Right cardiac atrium (tissue), 5 donors: ENCODE results near the gene C15orf40. TPM values are rescaled to one million over a fixed set of nuclear protein-coding genes. Genes with fewer than 3 reads are reported as not detected.
A peak's percentile ranks its signal among the peaks of the same experiment; 100 is the strongest.
"Not testable (repeated sequence)": the region's sequence is repeated elsewhere in the genome, so short reads cannot be mapped to it uniquely, and the experiment has no call there.

Experiments
- ATAC-seq, 2 donors: fragments of 200-7000 bp; cut with Tn5 transposase; one replicate each; pipeline versions ENCODE4 v1.8.0 to v1.9.1; 2020; ENCODE audit warnings: moderate library complexity in 2 of 2, mild to moderate bottlenecking in 1 of 2
- DNase-seq, 3 donors: peaks; one replicate each; pipeline ENCODE4 v3.0.0-alpha.2; 2020
- H3K27ac ChIP-seq: one replicate; pipeline ENCODE4 v1.5.1; 2013; ENCODE audit warnings: mild to moderate bottlenecking, low read length, control low read depth, moderate library complexity
- H3K27me3 ChIP-seq: one replicate; pipeline ENCODE4 v1.6.1; 2013; ENCODE audit not compliant: control insufficient read depth, insufficient read depth
- H3K4me1 ChIP-seq: one replicate; pipeline ENCODE4 v1.6.1; 2013; ENCODE audit warnings: low read length; ENCODE audit not compliant: control insufficient read depth, insufficient read depth
- H3K4me3 ChIP-seq: one replicate; pipeline ENCODE4 v1.5.1; 2013; ENCODE audit warnings: low read length, control low read depth
- H3K9me3 ChIP-seq: one replicate; pipeline ENCODE4 v1.6.1; 2013; ENCODE audit warnings: low read length; ENCODE audit not compliant: control insufficient read depth
- WGBS: extraction: QIAGEN DNeasy Blood & Tissue Kit; methylation state at CpG from one replicate; pipeline ENCODE4 v1.1.7; 2013; 5-methylcytosine and 5-hydroxymethylcytosine counted together
- intact Hi-C, 4 donors: fragments of 100-400 bp; cut with DNase I; formaldehyde crosslinking; loops; one replicate each; pipeline versions ENCODE4 v1.11.0 to v1.14.0; 2022 to 2023
- polyA plus RNA-seq: library from polyadenylated mRNA; stranded (reverse); fragments of 200-250 nt; gene quantifications from one replicate; pipeline ENCODE4 v1.2.3, GENCODE V29; 2013
- total RNA-seq, 4 donors: library from RNA; stranded (reverse); fragmentation: NEBNext Ultra II Directional; extraction: Animal tissue kit (Norgen Biotek cat#: 25700); gene quantifications; one replicate each; pipeline ENCODE4 v1.2.1, GENCODE V29; 2021
- donor health status: healthy with polysubstance abuse.
- donor health status: DM: no; HTN: yes; CAD: no.
- donor health status: DM: no; HTN: no; CAD: no.
- donor health status: DM: no; HTN: yes; CAD: no; lungs with severe emphysema.
- donor health status: DM: yes; HTN: yes; CAD: no.

The C15orf40 gene
- total and polyA plus RNA-seq, 5 donors = 11.0 to 16.0 (median 12.7) TPM

- intact Hi-C loops = loop anchor here in 1 of 4 donors (10.0 kb wide), 2 partner anchors 46 to 96 kb away; partner anchors contain the start of gene BTBD1
- no peak overlapping the region for H3K27ac ChIP-seq
- WGBS = 89% methylated on average over 2 of the region's 2 CpGs
- H3K27me3 ChIP-seq = no peaks in the 10 kb centered on the region
- no peaks in the 10 kb centered on the region for H3K9me3 ChIP-seq
- ATAC-seq = no peak
- no peak for DNase-seq
- H3K4me1 ChIP-seq = no peaks in the 10 kb centered on the region
- H3K4me3 ChIP-seq = no peak overlapping the region
These were observed 7.0 kb upstream of the C15orf40 start for GRCh38 chr15:83018436-83018835.

- Histone ChIP-seq H3K27ac (no peak overlapping the region), H3K27me3 (no peaks in the 10 kb centered on the region), H3K4me1 (peaks cover 7% of the 10 kb centered on the region), H3K4me3 (no peak overlapping the region), H3K9me3 (no peaks in the 10 kb centered on the region)
- intact Hi-C loops = loop anchor here in 1 of 4 donors (10.0 kb wide), 2 partner anchors 48 to 98 kb away; partner anchors contain the start of gene BTBD1
- DNase-seq (no peak), ATAC-seq (no peak)
- 81% methylated on average over 5 of the region's 5 CpGs for WGBS
These were observed 5.5 kb upstream of the C15orf40 start for GRCh38 chr15:83016906-83017305.

GRCh38 chr15:83015361-83015760 lies 3.9 kb upstream of the C15orf40 start:
- intact Hi-C loops = loop anchor here in 1 of 4 donors (10.0 kb wide), 2 partner anchors 49 to 99 kb away; partner anchors contain the start of gene BTBD1
- Histone ChIP-seq H3K4me3 (no peak overlapping the region), H3K9me3 (no peaks in the 10 kb centered on the region), H3K27ac (no peak overlapping the region), H3K27me3 (no peaks in the 10 kb centered on the region), H3K4me1 (peaks cover 9% of the 10 kb centered on the region)
- DNase-seq = no peak
- no peak for ATAC-seq
- 70% methylated on average over 4 of the region's 4 CpGs for WGBS

GRCh38 chr15:83014205-83014653 lies 2.8 kb upstream of the C15orf40 start:
- WGBS = 69% methylated on average over 5 of the region's 5 CpGs
- no peak overlapping the region for H3K27ac ChIP-seq
- H3K9me3 ChIP-seq = no peaks in the 10 kb centered on the region
- intact Hi-C loops = loop anchor here in 2 of 4 donors (5.0 to 10.0 kb wide), 3 partner anchors 51 to 193 kb away; partner anchors contain the start of genes BTBD1 (in 1 of the 2) and HDGFL3 (in 1 of the 2)
- peaks cover 9% of the 10 kb centered on the region for H3K4me1 ChIP-seq
- no peaks in the 10 kb centered on the region for H3K27me3 ChIP-seq
- peak in 1 of 3 donors; percentile 13 for DNase-seq
- H3K4me3 ChIP-seq = no peak overlapping the region
- no peak for ATAC-seq

- ATAC-seq (no peak), DNase-seq (no peak)
- H3K9me3 ChIP-seq = no peaks in the 10 kb centered on the region
- no peak overlapping the region for H3K4me3 ChIP-seq
- H3K4me1 ChIP-seq = peaks cover 9% of the 10 kb centered on the region
- WGBS = 95% methylated on average over 6 of the region's 6 CpGs
- H3K27ac ChIP-seq = no peak overlapping the region
- intact Hi-C loops = loop anchor here in 2 of 4 donors (5.0 to 10.0 kb wide), 3 partner anchors 52 to 195 kb away; partner anchors contain the start of genes BTBD1 (in 1 of the 2) and HDGFL3 (in 1 of the 2)
- no peaks in the 10 kb centered on the region for H3K27me3 ChIP-seq
These were observed 1.2 kb upstream of the C15orf40 start for GRCh38 chr15:83012636-83013035.

GRCh38 chr15:83012076-83012426 lies 612 bp upstream of the C15orf40 start:
- no peak for DNase-seq
- peak overlapping the region; percentile 92 for H3K4me3 ChIP-seq
- H3K4me1 ChIP-seq = peaks cover 9% of the 10 kb centered on the region
- 40% methylated on average over 9 of the region's 9 CpGs for WGBS
- no peaks in the 10 kb centered on the region for H3K9me3 ChIP-seq
- intact Hi-C loops = loop anchor here in 2 of 4 donors (5.0 to 10.0 kb wide), 3 partner anchors 53 to 195 kb away; partner anchors contain the start of genes BTBD1 (in 1 of the 2) and HDGFL3 (in 1 of the 2)
- H3K27ac ChIP-seq = peak overlapping the region; percentile 78
- H3K27me3 ChIP-seq = no peaks in the 10 kb centered on the region
- peak in 1 of 2 donors; percentile 3 for ATAC-seq

GRCh38 chr15:83010709-83011270 lies 649 bp downstream of the C15orf40 start:
- peak; percentile 78 to 88 (median 86) for DNase-seq
- intact Hi-C loops = loop anchor here in 2 of 4 donors (2.0 to 10.0 kb wide), 4 partner anchors 54 to 197 kb away; partner anchors contain the start of genes BTBD1 (in 1 of the 2) and HDGFL3 (in 1 of the 2)
- Histone ChIP-seq H3K27ac (peak overlapping the region; percentile 58), H3K27me3 (no peaks in the 10 kb centered on the region), H3K9me3 (no peaks in the 10 kb centered on the region), H3K4me3 (peak overlapping the region; percentile 92), H3K4me1 (peaks cover 9% of the 10 kb centered on the region)
- peak; percentile 78 to 89 for ATAC-seq
- WGBS = 9% methylated on average over 15 of the region's 15 CpGs

- not testable (repeated sequence) for H3K9me3 ChIP-seq, H3K4me1 ChIP-seq, DNase-seq, ATAC-seq, H3K4me3 ChIP-seq, H3K27ac ChIP-seq, H3K27me3 ChIP-seq
- intact Hi-C loops = loop anchor here in 3 of 4 donors (2.0 to 10.0 kb wide), 3 partner anchors 152 to 156 kb away; no protein-coding TSS in a partner anchor
- 89% methylated on average over 3 of the region's 3 CpGs for WGBS
These were observed 10.8 kb downstream of the C15orf40 start for GRCh38 chr15:83000672-83001031.

GRCh38 chr15:82999905-83000671 lies 11.4 kb downstream of the C15orf40 start:
- WGBS = 6% methylated on average over 6 of the region's 6 CpGs
- Histone ChIP-seq H3K4me3 (no peak overlapping the region), H3K9me3 (no peaks in the 10 kb centered on the region), H3K27me3 (no peaks in the 10 kb centered on the region), H3K27ac (no peak overlapping the region), H3K4me1 (no peaks in the 10 kb centered on the region)
- intact Hi-C loops = loop anchor here in 3 of 4 donors (2.0 to 10.0 kb wide), 3 partner anchors 151 to 155 kb away; no protein-coding TSS in a partner anchor
- DNase-seq (no peak), ATAC-seq (peak; percentile 83 to 84)

GRCh38 chr15:82999426-82999825 lies 12.0 kb downstream of the C15orf40 start:
- DNase-seq = no peak
- no peak for ATAC-seq
- H3K9me3 ChIP-seq = no peaks in the 10 kb centered on the region
- no peak overlapping the region for H3K27ac ChIP-seq
- WGBS = 79% methylated on average over 6 of the region's 6 CpGs
- intact Hi-C loops = no loop called here
- no peaks in the 10 kb centered on the region for H3K4me1 ChIP-seq
- H3K4me3 ChIP-seq = no peak overlapping the region
- H3K27me3 ChIP-seq = no peaks in the 10 kb centered on the region

- Histone ChIP-seq H3K27me3 (no peaks in the 10 kb centered on the region), H3K4me1 (no peaks in the 10 kb centered on the region), H3K4me3 (no peak overlapping the region), H3K27ac (no peak overlapping the region), H3K9me3 (no peaks in the 10 kb centered on the region)
- DNase-seq (no peak), ATAC-seq (no peak)
- WGBS = 55% methylated on average over 3 of the region's 3 CpGs
- intact Hi-C loops = no loop called here
These were observed 15.5 kb downstream of the C15orf40 start for GRCh38 chr15:82995938-82996337.
